CD4-positive, alpha-beta memory T cell (primary cell): ENCODE results near the gene RIN3. TPM values are rescaled to one million over a fixed set of nuclear protein-coding genes. Genes with fewer than 3 reads are reported as not detected.
A peak's percentile ranks its signal among the peaks of the same experiment; 100 is the strongest.

ENCODE experiments used
- CTCF ChIA-PET: fragments of 350-600 bp; sonication (Branson Sonifier 250); formaldehyde crosslinking; loops from one replicate; lab custom pipeline; 2021; ENCODE audit warnings: inconsistent platforms; ENCODE audit not compliant: partially characterized antibody; lab: Charles Lee
- POLR2A ChIA-PET: fragments of 350-600 bp; sonication (Branson Sonifier 250); formaldehyde crosslinking; loops from one replicate; lab custom pipeline; 2021; ENCODE audit not compliant: partially characterized antibody; lab: Charles Lee
- DNase-seq, 5 donors: peaks; one replicate each; pipeline versions ENCODE4 v3.0.0 to v3.0.0-alpha.2; 2020 to 2022; ENCODE audit warnings: mixed read lengths in 1 of 5
- H3K27ac ChIP-seq: one replicate; pipeline ENCODE4 v1.7.0; 2013; ENCODE audit warnings: low read depth, low read length
- H3K27me3 ChIP-seq: 2 replicates; pipeline ENCODE4 v1.7.0; 2013; ENCODE audit warnings: mild to moderate bottlenecking, low read length, moderate library complexity; ENCODE audit not compliant: insufficient read depth
- H3K36me3 ChIP-seq: 2 replicates; pipeline ENCODE4 v1.7.0; 2013; ENCODE audit warnings: mild to moderate bottlenecking, low read length, moderate library complexity; ENCODE audit not compliant: insufficient read depth
- H3K4me1 ChIP-seq: 2 replicates; pipeline ENCODE4 v1.7.0; 2013; ENCODE audit warnings: mild to moderate bottlenecking, low read length, moderate library complexity; ENCODE audit not compliant: insufficient read depth
- H3K4me3 ChIP-seq, 2 donors: one replicate each; pipeline ENCODE4 v1.7.0; 2013; ENCODE audit warnings: low read length in 2 of 2, mild to moderate bottlenecking in 1 of 2
- H3K9me3 ChIP-seq, 2 donors: one replicate each; pipeline ENCODE4 v1.7.0; 2013; ENCODE audit warnings: low read length in 2 of 2, control low read depth in 1 of 2; ENCODE audit not compliant: control insufficient read depth in 1 of 2
- H3K27ac Mint-ChIP-seq, 7 donors: one replicate each; pipeline ENCODE4 v1.8.0; 2020 to 2021; ENCODE audit warnings: mixed read lengths in 7 of 7, mild to moderate bottlenecking in 6 of 7, inconsistent platforms in 3 of 7, moderate library complexity in 3 of 7
- H3K27me3 Mint-ChIP-seq, 2 donors: one replicate each; pipeline ENCODE4 v1.8.0; 2020 to 2021; ENCODE audit warnings: mixed read lengths in 2 of 2
- H3K36me3 Mint-ChIP-seq, 2 donors: one replicate each; pipeline ENCODE4 v1.8.0; 2020 to 2021; ENCODE audit warnings: mixed read lengths in 2 of 2, inconsistent platforms in 1 of 2, mild to moderate bottlenecking in 1 of 2
- H3K4me1 Mint-ChIP-seq, 4 donors: one replicate each; pipeline ENCODE4 v1.8.0; 2020 to 2021; ENCODE audit warnings: mixed read lengths in 4 of 4, mild to moderate bottlenecking in 1 of 4
- H3K4me3 Mint-ChIP-seq, 8 donors: one replicate each; pipeline ENCODE4 v1.8.0; 2020 to 2021; ENCODE audit warnings: mixed read lengths in 8 of 8, mild to moderate bottlenecking in 7 of 8, moderate library complexity in 6 of 8, inconsistent platforms in 3 of 8
- H3K9me3 Mint-ChIP-seq, 8 donors: one replicate each; pipeline ENCODE4 v1.8.0; 2020 to 2021; ENCODE audit warnings: mixed read lengths in 8 of 8, mild to moderate bottlenecking in 5 of 8, inconsistent platforms in 3 of 8, moderate library complexity in 1 of 8
- intact Hi-C: fragments of 100-400 bp; cut with micrococcal nuclease; formaldehyde crosslinking; loops from one replicate; pipeline ENCODE4 v1.15.1; 2023
- polyA plus RNA-seq, 2 donors: library from polyadenylated mRNA; unstranded; fragments of 300-500 nt; fragmentation: Illumina TruSeq; gene quantifications; one replicate each; pipeline ENCODE4 v1.2.3, GENCODE V29; 2021
- total RNA-seq, 2 experiments: library from RNA; stranded (reverse); gene quantifications; one replicate each; pipeline ENCODE4 v1.2.3, GENCODE V29; 2021

Gene RIN3
- total and polyA plus RNA-seq, 4 experiments from 2014 or later = 4.0 to 74.9 (median 45.9) TPM

DNA sequence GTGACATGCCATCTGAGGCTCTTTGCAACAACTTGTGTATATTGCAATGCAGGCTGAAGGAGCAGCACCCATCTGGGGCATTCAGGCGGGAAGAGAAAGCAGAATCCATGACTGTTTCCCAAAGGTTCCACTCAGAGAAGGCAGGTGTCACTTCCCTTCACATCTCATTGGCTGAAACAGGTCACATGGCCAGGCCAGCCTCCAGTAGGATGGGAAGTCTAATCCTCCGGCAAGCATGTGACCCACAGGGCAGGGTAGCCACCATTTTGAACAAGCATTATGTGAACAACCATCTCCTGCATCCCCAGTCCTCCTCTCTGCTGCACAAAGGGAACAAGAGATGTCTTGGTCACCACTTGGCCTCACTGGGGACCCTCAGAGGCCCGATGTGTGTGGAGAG lies 70.6 kb downstream of the RIN3 start:
- Mint-ChIP-seq H3K9me3 (peaks cover 0 to 4% (median 0%) of the 10 kb centered on the region in 8 donors), H3K27me3 (no peaks in the 10 kb centered on the region), H3K4me3 (peak overlapping the region in 4 of 8 donors; percentile 50 to 90 (median 67)), H3K4me1 (peaks cover 56 to 97% (median 77%) of the 10 kb centered on the region in 4 donors), H3K27ac (peak overlapping the region in 3 of 7 donors; percentile 61 to 91 (median 76)), H3K36me3 (no peaks in the 10 kb centered on the region)
- intact Hi-C loops = no loop called here
- no peaks in the 10 kb centered on the region for H3K27me3 ChIP-seq
- no peaks in the 10 kb centered on the region for H3K36me3 ChIP-seq
- ChIA-PET CTCF (interaction anchor here (1.3 to 2.0 kb wide), 3 partner anchors 10 to 68 kb away, joined by 3 to 8 read pairs (median 4); no protein-coding TSS in a partner anchor), POLR2A (interaction anchor here (3.7 to 4.0 kb wide), 2 partner anchors 37 to 68 kb away, joined by 12 to 41 read pairs; no protein-coding TSS in a partner anchor)
- H3K9me3 ChIP-seq = no peaks in the 10 kb centered on the region
- peak overlapping the region; percentile 8 for H3K27ac ChIP-seq
- DNase-seq = no peak
- H3K4me1 ChIP-seq = peaks cover 78% of the 10 kb centered on the region
- no peak overlapping the region for H3K4me3 ChIP-seq

DNA sequence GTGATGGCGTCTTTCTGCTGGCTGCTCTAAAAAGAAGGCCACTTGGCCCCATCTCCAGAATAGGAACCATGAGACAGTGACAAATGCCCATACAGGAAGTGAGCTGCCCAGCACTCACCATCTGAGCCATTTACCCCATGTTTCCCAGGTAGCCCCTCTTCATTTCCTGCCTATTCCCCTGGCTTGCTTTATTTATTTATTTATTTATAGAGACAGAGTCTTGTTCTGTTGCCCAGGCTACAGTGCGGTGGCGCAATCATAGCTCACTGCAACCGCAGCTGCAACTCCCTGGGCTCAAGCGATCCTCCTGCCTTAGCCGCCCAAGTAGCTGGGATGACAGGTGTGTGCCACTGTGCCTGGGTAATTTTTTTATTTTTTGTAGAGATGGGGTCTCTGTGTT lies 71.2 kb downstream of the RIN3 start:
- H3K27me3 Mint-ChIP-seq = no peaks in the 10 kb centered on the region
- H3K9me3 Mint-ChIP-seq = peaks cover 0 to 4% (median 0%) of the 10 kb centered on the region in 8 donors
- intact Hi-C loops = loop anchor here (5.0 kb wide), 1 partner anchor 68 kb away; no protein-coding TSS in a partner anchor
- peak overlapping the region in 6 of 7 donors; percentile 71 to 97 (median 93) for H3K27ac Mint-ChIP-seq
- H3K36me3 ChIP-seq = no peaks in the 10 kb centered on the region
- ChIA-PET CTCF (interaction anchor here (1.3 to 4.5 kb wide), 6 partner anchors 8 to 98 kb away, joined by 3 to 19 read pairs (median 6); no protein-coding TSS in a partner anchor), POLR2A (interaction anchor here (1.0 to 4.0 kb wide), 5 partner anchors 8 to 68 kb away, joined by 4 to 41 read pairs (median 12); no protein-coding TSS in a partner anchor)
- H3K4me3 Mint-ChIP-seq = peak overlapping the region in 5 of 8 donors; percentile 50 to 90 (median 81)
- no peaks in the 10 kb centered on the region for H3K36me3 Mint-ChIP-seq
- H3K4me1 ChIP-seq = peaks cover 84% of the 10 kb centered on the region
- H3K4me1 Mint-ChIP-seq = peaks cover 58 to 97% (median 82%) of the 10 kb centered on the region in 4 donors
- H3K9me3 ChIP-seq = no peaks in the 10 kb centered on the region
- H3K27ac ChIP-seq = no peak overlapping the region
- H3K27me3 ChIP-seq = no peaks in the 10 kb centered on the region
- DNase-seq = no peak
- H3K4me3 ChIP-seq = no peak overlapping the region

DNA sequence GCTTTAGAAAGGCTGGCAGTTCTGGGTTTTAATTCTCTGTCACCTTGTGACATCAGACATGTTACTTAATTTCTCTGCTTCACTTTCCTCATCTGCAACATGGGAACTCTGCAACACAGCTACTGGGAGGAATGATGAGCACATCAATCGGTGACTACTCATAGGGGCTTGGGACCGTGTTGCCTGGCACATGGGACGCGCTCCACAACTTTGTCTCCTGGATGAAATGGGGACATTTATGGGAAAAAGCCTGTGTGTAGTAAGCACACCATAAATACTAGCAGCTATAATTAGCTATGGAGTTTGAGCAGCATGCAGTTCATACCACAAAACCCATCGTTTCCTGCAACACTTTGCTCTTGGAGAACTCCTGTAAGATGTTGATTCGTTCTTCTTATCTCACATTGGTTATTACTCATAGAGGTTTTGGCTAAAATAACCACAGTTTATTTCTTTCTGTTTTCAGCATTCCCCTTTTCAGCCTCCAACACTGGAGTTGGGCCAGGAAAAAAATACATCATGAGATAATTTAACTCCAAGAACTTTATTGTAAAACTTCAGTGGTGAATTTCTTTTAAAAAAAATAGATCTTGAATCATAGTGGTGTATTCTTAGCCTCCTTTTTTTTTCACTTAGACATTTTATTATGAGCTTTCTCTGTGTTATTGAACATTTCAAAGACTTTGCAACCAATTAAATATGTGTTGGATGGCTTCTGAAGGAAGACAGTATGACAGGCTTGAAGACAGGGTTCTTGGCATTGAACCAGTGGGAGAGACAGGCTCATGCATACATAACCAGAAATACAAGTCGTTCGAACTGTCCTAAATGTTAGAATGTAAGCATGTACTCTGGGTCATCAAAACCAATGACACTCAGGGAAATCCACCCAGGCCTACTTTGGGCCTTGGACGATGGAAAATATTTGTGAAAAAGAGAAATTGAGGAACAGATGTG lies 72.7 kb downstream of the RIN3 start:
- Mint-ChIP-seq H3K27me3 (no peaks in the 10 kb centered on the region), H3K27ac (peak overlapping the region; percentile 91 to 98 (median 95)), H3K9me3 (peaks cover 0 to 8% (median 4%) of the 10 kb centered on the region in 8 donors), H3K4me1 (peaks cover 68 to 99% (median 86%) of the 10 kb centered on the region in 4 donors), H3K4me3 (peak overlapping the region; percentile 55 to 90 (median 81)), H3K36me3 (peaks cover 0 to 2% of the 10 kb centered on the region in 2 donors)
- POLR2A ChIA-PET = interaction anchor here (0.8 to 4.0 kb wide), 21 partner anchors 9 to 479 kb away, joined by 3 to 41 read pairs (median 5); partner anchors contain the start of genes ATXN3, CPSF2 and NDUFB1
- DNase-seq = peak; percentile 61 to 79 (median 68)
- Histone ChIP-seq H3K27ac (peak overlapping the region; percentile 52), H3K4me1 (peaks cover 96% of the 10 kb centered on the region), H3K27me3 (no peaks in the 10 kb centered on the region), H3K4me3 (no peak overlapping the region), H3K9me3 (no peaks in the 10 kb centered on the region), H3K36me3 (no peaks in the 10 kb centered on the region)
- CTCF ChIA-PET = interaction anchor here (0.9 to 4.5 kb wide), 14 partner anchors 9 to 103 kb away, joined by 3 to 27 read pairs (median 6); no protein-coding TSS in a partner anchor
- intact Hi-C loops = loop anchor here (1.0 to 5.0 kb wide), 2 partner anchors 29 to 69 kb away; no protein-coding TSS in a partner anchor

DNA sequence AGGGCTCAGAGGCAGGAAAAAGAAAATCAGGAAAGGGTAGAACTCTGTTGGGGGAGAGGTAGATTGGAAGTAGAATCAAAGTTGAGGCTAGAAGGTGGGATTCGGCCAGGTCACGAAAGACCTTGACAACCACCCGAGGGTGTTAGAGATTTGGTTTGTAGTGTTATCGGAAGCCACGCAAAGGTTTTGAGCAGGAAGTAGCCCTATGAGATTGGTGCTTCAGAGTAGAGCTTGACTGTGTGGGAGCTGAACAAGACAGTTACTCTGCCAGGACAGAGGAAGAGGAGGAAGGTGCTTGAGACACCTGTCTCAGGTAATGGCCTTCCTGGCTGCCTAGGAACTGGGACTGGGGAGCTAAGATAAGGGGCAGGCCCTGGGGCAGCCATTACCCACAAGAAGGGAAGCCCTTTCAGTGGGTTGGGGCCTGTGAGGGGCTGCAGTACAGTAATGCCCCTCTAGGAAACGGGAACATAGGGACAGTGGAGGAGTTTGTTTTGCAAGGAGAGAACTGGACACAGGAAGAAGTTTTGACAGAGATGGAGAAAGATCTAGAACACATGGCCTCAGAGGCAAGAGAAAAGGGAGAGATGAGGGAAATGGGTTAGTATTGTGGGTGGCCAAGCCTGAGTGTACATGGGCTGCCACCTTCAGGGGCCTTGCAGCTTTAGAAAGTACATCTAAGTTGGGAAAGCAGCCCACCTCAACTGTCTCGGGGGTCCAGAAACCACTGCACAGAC lies 73.5 kb downstream of the RIN3 start:
- ChIA-PET CTCF (interaction anchor here (0.9 to 4.5 kb wide), 11 partner anchors 10 to 102 kb away, joined by 3 to 27 read pairs (median 6); no protein-coding TSS in a partner anchor), POLR2A (interaction anchor here (0.7 to 4.0 kb wide), 16 partner anchors 8 to 547 kb away, joined by 3 to 41 read pairs (median 6); partner anchors contain the start of genes ATXN3 and TRIP11)
- no peak for DNase-seq
- H3K4me1 ChIP-seq = peaks cover 92% of the 10 kb centered on the region
- H3K27ac Mint-ChIP-seq = peak overlapping the region; percentile 91 to 98 (median 95)
- H3K4me1 Mint-ChIP-seq = peaks cover 66 to 99% (median 82%) of the 10 kb centered on the region in 4 donors
- no peaks in the 10 kb centered on the region for H3K27me3 Mint-ChIP-seq
- H3K9me3 Mint-ChIP-seq = peaks cover 0 to 12% (median 7%) of the 10 kb centered on the region in 8 donors
- peaks cover 0 to 2% of the 10 kb centered on the region in 2 donors for H3K36me3 Mint-ChIP-seq
- no peaks in the 10 kb centered on the region for H3K27me3 ChIP-seq
- peak overlapping the region; percentile 52 for H3K27ac ChIP-seq
- H3K36me3 ChIP-seq = no peaks in the 10 kb centered on the region
- H3K4me3 ChIP-seq = peak overlapping the region in 1 of 2 donors; percentile 1
- peak overlapping the region; percentile 6 to 90 (median 81) for H3K4me3 Mint-ChIP-seq
- intact Hi-C loops = loop anchor here (1.0 to 5.0 kb wide), 2 partner anchors 28 to 70 kb away; no protein-coding TSS in a partner anchor
- H3K9me3 ChIP-seq = no peaks in the 10 kb centered on the region

DNA sequence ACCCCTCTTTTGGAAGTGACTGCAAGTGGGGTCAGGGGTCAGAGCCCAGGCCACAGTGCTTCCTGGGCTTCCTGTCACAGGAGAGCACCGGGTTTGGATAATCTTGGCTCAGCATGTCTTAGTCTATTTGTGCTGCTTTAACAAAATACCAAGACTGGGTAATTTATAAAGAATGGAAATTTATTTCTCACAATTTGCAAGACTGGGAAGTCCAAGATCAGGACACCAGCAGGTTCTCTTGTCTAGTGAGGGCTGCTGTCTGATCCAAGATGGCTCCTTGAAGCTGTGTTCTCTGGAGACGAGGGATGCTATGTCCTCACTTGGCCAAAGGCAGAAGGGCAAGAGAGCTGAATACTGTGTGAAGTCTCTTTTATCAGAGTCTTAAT lies 74.1 kb downstream of the RIN3 start:
- Histone ChIP-seq H3K4me3 (no peak overlapping the region), H3K9me3 (no peaks in the 10 kb centered on the region), H3K36me3 (no peaks in the 10 kb centered on the region), H3K4me1 (peaks cover 86% of the 10 kb centered on the region), H3K27ac (peak overlapping the region; percentile 52), H3K27me3 (no peaks in the 10 kb centered on the region)
- Mint-ChIP-seq H3K36me3 (peaks cover 0 to 2% of the 10 kb centered on the region in 2 donors), H3K27me3 (no peaks in the 10 kb centered on the region), H3K4me3 (peak overlapping the region in 5 of 8 donors; percentile 19 to 90 (median 83)), H3K4me1 (peaks cover 63 to 93% (median 77%) of the 10 kb centered on the region in 4 donors), H3K9me3 (peaks cover 0 to 12% (median 6%) of the 10 kb centered on the region in 8 donors), H3K27ac (peak overlapping the region; percentile 91 to 98 (median 95))
- DNase-seq = no peak
- POLR2A ChIA-PET = interaction anchor here (0.7 to 4.0 kb wide), 9 partner anchors 11 to 548 kb away, joined by 3 to 41 read pairs (median 3); partner anchors contain the start of genes ATXN3 and TRIP11
- intact Hi-C loops = loop anchor here (5.0 kb wide), 1 partner anchor 70 kb away; no protein-coding TSS in a partner anchor
- CTCF ChIA-PET = interaction anchor here (1.1 to 4.5 kb wide), 8 partner anchors 9 to 101 kb away, joined by 3 to 27 read pairs (median 7); no protein-coding TSS in a partner anchor
